ENCODE data around the gene LHX2.
"Not testable (repeated sequence)": the region's sequence is repeated elsewhere in the genome, so short reads cannot be mapped to it uniquely, and the experiment has no call there.

Gene LHX2

DNA sequence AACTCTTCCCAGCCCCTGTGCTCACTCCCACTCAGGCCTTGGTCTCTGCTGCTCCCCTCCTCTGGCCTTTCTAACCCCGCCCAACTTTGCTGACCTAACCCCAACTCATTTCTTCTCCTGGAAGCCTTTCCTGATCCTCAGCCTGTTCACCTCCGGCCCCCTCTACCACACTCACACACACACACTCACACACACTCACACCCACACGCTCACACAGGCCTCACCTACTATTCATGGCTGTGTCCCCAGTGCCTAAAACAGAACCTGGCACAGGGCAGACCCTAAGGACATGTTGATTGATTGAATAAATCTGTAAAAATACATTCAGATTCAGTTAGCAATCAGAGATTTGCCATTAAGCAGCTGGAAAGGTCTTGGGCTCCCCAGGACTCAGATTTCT lies 28.5 kb upstream of the LHX2 start:
- TF ChIP-seq CTCF (IDR thresholded peaks at IDR 0.05): no peak
- intact Hi-C loops (cut with DNase I; ENCODE audit: low total_unique reads): no loop called here
- peaks cover 0 to 36% of the 10 kb centered on the region in 2 donors for H3K27me3 ChIP-seq

GRCh38 chr9:123984802-123985201 lies 26.8 kb upstream of the LHX2 start:
- no peaks in the 10 kb centered on the region for H3K4me1 ChIP-seq
- no peak for DNase-seq
- no peaks in the 10 kb centered on the region for H3K36me3 ChIP-seq
- no peaks in the 10 kb centered on the region for H3K9me3 ChIP-seq
- TF ChIP-seq CTCF (IDR thresholded peaks at IDR 0.05): no peak
- H3K4me3 ChIP-seq: no peak overlapping the region
- intact Hi-C loops (cut with DNase I; ENCODE audit: low total_unique reads): no loop called here
- H3K27ac ChIP-seq: no peak overlapping the region
- peaks cover 0 to 37% of the 10 kb centered on the region in 2 donors for H3K27me3 ChIP-seq

More for the DNA sequence above, 28.5 kb upstream of the LHX2 start:
- no peak for DNase-seq
- Histone ChIP-seq H3K4me1 (no peaks in the 10 kb centered on the region), H3K36me3 (no peaks in the 10 kb centered on the region), H3K4me3 (no peak overlapping the region), H3K9me3 (no peaks in the 10 kb centered on the region), H3K27ac (no peak overlapping the region)

- Histone ChIP-seq H3K27me3 (peaks cover 0 to 34% of the 10 kb centered on the region in 2 donors), H3K4me1 (no peaks in the 10 kb centered on the region), H3K36me3 (no peaks in the 10 kb centered on the region), H3K27ac (no peak overlapping the region), H3K4me3 (no peak overlapping the region), H3K9me3 (no peaks in the 10 kb centered on the region)
- no peak for TF ChIP-seq CTCF (IDR thresholded peaks at IDR 0.05)
- intact Hi-C loops (cut with DNase I; ENCODE audit: low total_unique reads): no loop called here
- DNase-seq: no peak
Observed at GRCh38 chr9:123985869-123986268, 25.7 kb upstream of the LHX2 start.

DNA sequence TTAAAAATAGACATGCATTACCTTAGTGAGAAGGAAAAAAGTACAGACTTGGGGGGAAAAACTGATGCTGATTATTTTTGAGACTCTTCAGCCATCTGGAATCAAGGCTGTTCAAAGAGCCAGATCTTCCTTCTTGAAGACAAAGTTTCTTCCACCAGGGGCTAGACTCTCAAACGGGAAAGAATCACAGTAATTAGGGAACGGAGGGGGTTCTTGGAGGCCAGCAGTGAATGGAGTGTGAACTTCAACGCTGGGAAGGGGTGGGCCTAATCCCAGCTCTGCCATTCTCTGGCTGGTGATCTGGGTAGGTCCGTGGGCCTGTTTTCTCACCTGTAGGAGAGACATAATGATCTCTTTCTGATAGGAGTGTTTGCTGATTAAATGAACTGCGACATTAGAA lies 21.1 kb upstream of the LHX2 start:
- Histone ChIP-seq H3K9me3 (no peaks in the 10 kb centered on the region), H3K27me3 (peaks cover 0 to 38% of the 10 kb centered on the region in 2 donors), H3K27ac (no peak overlapping the region), H3K4me3 (no peak overlapping the region), H3K36me3 (no peaks in the 10 kb centered on the region), H3K4me1 (no peaks in the 10 kb centered on the region)
- no peak for TF ChIP-seq CTCF (IDR thresholded peaks at IDR 0.05)
- no peak for DNase-seq
- intact Hi-C loops (cut with DNase I; ENCODE audit: low total_unique reads): no loop called here

- H3K27ac ChIP-seq; H3K36me3 ChIP-seq; H3K9me3 ChIP-seq; intact Hi-C loops (cut with DNase I; ENCODE audit: low total_unique reads); DNase-seq; H3K4me3 ChIP-seq: not testable (repeated sequence)
- peaks cover 0 to 56% of the 10 kb centered on the region in 2 donors for H3K27me3 ChIP-seq
- H3K4me1 ChIP-seq: peaks cover 0 to 12% (median 3%) of the 10 kb centered on the region in 4 donors
Observed at GRCh38 chr9:123992679-123993078, 18.9 kb upstream of the LHX2 start.

DNA sequence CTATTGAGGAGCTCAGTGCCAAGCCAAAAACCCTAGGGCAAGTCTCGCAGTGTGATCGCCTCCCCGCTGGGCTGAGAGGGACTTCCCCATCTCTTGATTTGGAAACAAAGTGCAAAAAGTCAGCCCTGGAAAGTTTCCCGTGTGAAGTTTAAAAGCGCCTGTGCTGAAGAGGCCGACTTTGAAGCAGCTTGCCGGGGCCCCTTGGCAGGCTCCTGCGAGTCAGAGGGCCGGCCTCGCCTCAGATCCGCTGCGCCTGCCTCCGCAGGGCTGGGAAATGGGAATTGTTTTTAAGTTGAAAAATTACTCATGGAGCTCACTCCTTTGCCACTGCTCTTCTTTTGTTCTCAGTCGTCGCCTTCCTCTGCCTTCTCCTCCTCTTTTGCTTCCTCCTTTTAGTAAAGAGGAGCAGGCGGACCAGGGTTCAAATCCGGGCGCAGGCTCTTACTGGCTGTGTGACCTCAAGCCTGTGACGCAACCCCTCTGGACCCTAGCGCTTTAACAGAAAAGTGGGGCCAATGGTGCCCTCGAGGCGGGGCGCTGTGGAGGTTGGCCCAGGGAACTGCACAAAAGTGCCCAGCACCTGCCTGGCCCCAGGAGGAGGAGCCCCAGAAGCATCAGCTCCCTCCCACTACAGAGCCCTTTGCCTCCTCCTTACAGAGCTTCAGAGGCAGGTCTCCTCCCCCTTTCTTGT lies 14.7 kb upstream of the LHX2 start:
- H3K27ac ChIP-seq: no peak overlapping the region
- intact Hi-C loops (cut with DNase I; ENCODE audit: low total_unique reads): no loop called here
- no peak for TF ChIP-seq CTCF (IDR thresholded peaks at IDR 0.05)
- no peaks in the 10 kb centered on the region for H3K9me3 ChIP-seq
- no peak overlapping the region for H3K4me3 ChIP-seq
- H3K27me3 ChIP-seq: peaks cover 0 to 77% of the 10 kb centered on the region in 2 donors
- peak in 1 of 2 donors; percentile 45 for DNase-seq
- H3K36me3 ChIP-seq: no peaks in the 10 kb centered on the region
- H3K4me1 ChIP-seq: peaks cover 0 to 35% (median 22%) of the 10 kb centered on the region in 4 donors
